ENCODE data around the gene KIF19.

DNA sequence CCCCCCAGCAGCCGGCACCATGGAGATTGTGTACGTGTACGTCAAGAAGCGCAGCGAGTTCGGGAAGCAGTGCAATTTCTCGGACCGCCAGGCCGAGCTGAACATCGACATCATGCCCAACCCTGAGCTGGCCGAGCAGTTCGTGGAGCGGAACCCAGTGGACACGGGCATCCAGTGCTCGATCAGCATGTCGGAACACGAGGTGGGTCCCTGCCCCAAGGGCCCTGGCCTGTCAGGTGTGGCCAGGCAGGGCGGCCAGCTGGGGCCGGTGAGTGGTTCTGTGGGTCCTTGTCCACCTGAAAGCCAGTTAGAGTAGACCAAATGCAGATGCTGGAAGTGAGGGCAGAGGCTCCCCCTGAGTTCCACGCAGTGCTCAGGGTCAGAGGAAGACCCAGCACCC, 44.2 kb upstream of the KIF19 start:
- no peak for TF ChIP-seq EZH2 (IDR thresholded peaks at IDR 0.05; ENCODE audit: low read depth)
- TF ChIP-seq, protein P1, sequence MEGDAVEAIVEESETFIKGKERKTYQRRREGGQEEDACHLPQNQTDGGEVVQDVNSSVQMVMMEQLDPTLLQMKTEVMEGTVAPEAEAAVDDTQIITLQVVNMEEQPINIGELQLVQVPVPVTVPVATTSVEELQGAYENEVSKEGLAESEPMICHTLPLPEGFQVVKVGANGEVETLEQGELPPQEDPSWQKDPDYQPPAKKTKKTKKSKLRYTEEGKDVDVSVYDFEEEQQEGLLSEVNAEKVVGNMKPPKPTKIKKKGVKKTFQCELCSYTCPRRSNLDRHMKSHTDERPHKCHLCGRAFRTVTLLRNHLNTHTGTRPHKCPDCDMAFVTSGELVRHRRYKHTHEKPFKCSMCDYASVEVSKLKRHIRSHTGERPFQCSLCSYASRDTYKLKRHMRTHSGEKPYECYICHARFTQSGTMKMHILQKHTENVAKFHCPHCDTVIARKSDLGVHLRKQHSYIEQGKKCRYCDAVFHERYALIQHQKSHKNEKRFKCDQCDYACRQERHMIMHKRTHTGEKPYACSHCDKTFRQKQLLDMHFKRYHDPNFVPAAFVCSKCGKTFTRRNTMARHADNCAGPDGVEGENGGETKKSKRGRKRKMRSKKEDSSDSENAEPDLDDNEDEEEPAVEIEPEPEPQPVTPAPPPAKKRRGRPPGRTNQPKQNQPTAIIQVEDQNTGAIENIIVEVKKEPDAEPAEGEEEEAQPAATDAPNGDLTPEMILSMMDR (conservative IDR thresholded peaks at IDR 0.05): no peak
